Peyer's patch (tissue), 4 donors: Measurements from ENCODE around the gene FAM83G. TPM values are rescaled to one million over a fixed set of nuclear protein-coding genes. Genes with fewer than 3 reads are reported as not detected.
"Not testable (repeated sequence)": the region's sequence is repeated elsewhere in the genome, so short reads cannot be mapped to it uniquely, and the experiment has no call there.

ENCODE experiments used
- DNase-seq, 3 donors: peaks; one replicate each; pipeline ENCODE4 v3.0.0-alpha.2; 2017 to 2019
- H3K27ac ChIP-seq, 4 donors: fragments of 200-600 bp; sonication (generic); one replicate each; pipeline ENCODE4 v1.5.1; 2016 to 2019
- H3K27me3 ChIP-seq, 2 donors: fragments of 200-600 bp; sonication (generic); one replicate each; pipeline ENCODE4 v1.5.1; 2019
- H3K36me3 ChIP-seq, 3 donors: fragments of 200-600 bp; sonication (generic); one replicate each; pipeline ENCODE4 v1.5.1; 2016 to 2019
- H3K4me1 ChIP-seq, 4 donors: fragments of 200-600 bp; sonication (generic); one replicate each; pipeline ENCODE4 v1.5.1; 2016 to 2019
- H3K4me3 ChIP-seq, 4 donors: fragments of 200-600 bp; sonication (generic); 1 replicate in 3 of 4; 2 replicates in 1 of 4; pipeline ENCODE4 v1.5.1; 2016 to 2019; ENCODE audit warnings: mild to moderate bottlenecking in 1 of 4
- H3K9me3 ChIP-seq, 4 donors: fragments of 200-600 bp; sonication (generic); one replicate each; pipeline ENCODE4 v1.5.1; 2016 to 2019; ENCODE audit warnings: mild to moderate bottlenecking in 1 of 4
- POLR2A ChIP-seq, 2 donors: fragments of 450-650 bp; IDR thresholded peaks; one replicate each; pipeline ENCODE4 v1.5.1; 2017; ENCODE audit warnings: antibody characterized with exemption in 2 of 2, mild to moderate bottlenecking in 2 of 2, moderate library complexity in 2 of 2
- total RNA-seq, 4 donors: library from RNA; depleted of rRNA; stranded (reverse); fragments of >200 nt; gene quantifications; one replicate each; pipeline ENCODE4 v1.1.0, GENCODE V29; 2016
- TF ChIP-seq, protein P1 (sequence below), 6 experiments: fragments of 450-650 bp in 4 of 6; fragments of 200-600 bp in 2 of 6; sonication (generic) in 1 of 6; IDR thresholded peaks; one replicate each; pipeline ENCODE4 v1.5.1; 2017 to 2019; ENCODE audit warnings: antibody characterized with exemption in 6 of 6, mild to moderate bottlenecking in 3 of 6, moderate library complexity in 1 of 6

The FAM83G gene
- total RNA-seq, 4 donors from 2014 or later, result 9.9 to 48.4 (median 37.4) TPM

DNA sequence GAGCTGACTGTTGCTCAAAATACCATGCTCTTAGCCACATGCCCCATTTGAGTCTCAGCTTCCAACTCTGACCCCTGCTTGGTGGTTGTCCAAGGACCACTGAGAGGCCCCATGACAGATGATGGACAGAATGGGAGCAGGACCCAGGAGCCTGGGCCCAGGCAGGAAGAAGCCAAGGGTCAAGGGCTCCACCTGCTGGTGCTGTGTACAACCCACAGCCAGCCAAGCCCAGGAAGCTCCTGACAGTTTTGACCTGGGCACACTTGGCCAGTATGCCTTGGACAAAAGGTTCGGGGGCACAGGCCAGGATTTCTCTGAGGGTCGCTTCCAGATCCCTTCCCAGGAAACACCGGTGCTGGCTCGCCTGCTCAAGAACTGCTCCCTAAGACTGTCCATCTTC is 27.2 kb upstream of the FAM83G start:
- not testable (repeated sequence) for H3K27ac ChIP-seq, H3K9me3 ChIP-seq, H3K4me3 ChIP-seq, H3K36me3 ChIP-seq, H3K27me3 ChIP-seq, H3K4me1 ChIP-seq
- TF ChIP-seq, protein P1, sequence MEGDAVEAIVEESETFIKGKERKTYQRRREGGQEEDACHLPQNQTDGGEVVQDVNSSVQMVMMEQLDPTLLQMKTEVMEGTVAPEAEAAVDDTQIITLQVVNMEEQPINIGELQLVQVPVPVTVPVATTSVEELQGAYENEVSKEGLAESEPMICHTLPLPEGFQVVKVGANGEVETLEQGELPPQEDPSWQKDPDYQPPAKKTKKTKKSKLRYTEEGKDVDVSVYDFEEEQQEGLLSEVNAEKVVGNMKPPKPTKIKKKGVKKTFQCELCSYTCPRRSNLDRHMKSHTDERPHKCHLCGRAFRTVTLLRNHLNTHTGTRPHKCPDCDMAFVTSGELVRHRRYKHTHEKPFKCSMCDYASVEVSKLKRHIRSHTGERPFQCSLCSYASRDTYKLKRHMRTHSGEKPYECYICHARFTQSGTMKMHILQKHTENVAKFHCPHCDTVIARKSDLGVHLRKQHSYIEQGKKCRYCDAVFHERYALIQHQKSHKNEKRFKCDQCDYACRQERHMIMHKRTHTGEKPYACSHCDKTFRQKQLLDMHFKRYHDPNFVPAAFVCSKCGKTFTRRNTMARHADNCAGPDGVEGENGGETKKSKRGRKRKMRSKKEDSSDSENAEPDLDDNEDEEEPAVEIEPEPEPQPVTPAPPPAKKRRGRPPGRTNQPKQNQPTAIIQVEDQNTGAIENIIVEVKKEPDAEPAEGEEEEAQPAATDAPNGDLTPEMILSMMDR (IDR thresholded peaks at IDR 0.05), result peak in 1 of 6 experiments; percentile 32
- DNase-seq, result peak in 2 of 3 donors; percentile 52 to 84

DNA sequence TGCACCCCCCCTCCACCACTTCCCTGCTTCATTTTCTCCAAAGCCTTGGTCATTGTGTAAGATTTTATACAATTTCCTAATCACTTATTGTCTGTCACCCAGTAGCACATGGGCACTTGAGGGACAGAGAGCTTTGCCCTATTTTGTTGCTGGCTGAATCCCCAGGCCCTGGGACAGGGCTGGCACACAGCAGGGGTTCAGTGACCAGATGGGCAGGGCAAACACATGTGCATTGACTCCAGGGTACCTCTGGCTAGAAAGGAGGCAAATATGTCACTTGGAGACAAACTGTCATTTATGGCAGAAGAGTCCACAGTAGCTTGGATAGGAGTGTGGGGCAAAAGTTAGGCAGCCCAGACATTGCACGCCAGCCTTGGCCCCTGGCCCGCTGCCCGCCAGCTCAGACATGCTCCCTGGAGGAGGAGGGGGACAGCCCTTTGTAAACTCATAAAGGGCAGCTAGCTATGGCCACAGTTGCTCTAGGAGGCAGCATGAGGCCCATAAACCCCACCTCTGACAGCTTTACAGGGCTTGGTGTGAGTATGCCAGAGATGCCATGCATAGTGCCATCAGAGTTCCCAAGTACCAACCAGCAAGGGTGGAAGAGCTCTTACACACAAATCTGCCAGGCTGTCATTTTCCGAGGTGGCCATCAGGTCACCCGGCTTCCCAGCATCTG is 26.3 kb upstream of the FAM83G start:
- not testable (repeated sequence) for H3K4me3 ChIP-seq, DNase-seq, H3K27ac ChIP-seq, H3K36me3 ChIP-seq, H3K27me3 ChIP-seq, H3K9me3 ChIP-seq, H3K4me1 ChIP-seq

DNA sequence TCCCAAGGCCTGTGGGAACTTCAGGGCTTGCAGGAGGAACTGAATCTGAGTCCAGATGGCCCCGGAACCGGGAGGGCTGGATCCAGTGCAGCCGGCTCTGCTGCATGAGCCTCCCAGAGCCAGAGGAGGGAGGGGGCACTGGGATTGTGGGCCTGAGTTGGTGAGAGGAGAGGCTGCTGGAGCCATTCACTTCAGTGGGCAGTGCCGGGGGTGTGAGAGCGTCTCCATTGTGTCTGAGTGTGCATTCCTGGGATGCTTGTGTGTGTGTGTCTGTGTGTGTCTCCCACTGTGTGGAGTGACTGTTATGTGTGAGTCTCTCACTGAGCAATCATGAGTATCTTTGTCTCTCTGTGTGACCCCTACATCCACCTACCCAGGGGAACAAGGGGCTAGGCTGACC is 25.2 kb upstream of the FAM83G start:
- H3K36me3 ChIP-seq, H3K4me3 ChIP-seq, H3K9me3 ChIP-seq, DNase-seq, H3K27ac ChIP-seq, H3K4me1 ChIP-seq, H3K27me3 ChIP-seq: not testable (repeated sequence)

DNA sequence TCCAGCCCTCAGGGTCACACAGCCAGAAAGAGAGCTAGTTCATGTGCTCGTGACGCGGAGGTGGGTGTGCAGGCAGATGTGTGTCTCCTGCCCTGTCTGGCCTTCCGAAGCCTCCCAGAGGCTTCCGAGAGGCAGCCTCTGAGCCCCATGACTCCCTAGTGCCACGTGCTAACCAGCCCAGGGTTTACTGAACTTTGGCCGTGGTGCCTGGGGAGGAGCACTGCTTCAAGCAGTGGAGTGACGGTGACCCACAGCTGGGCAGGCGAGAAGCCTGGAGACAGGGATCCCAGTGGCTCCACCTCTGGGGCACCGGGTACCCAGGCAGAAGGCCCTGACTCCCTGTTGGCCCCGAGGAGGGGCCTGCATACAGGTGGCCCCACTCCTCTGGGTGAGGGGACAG is 24.1 kb upstream of the FAM83G start:
- H3K4me3 ChIP-seq, H3K27ac ChIP-seq, DNase-seq, H3K27me3 ChIP-seq, H3K36me3 ChIP-seq, H3K4me1 ChIP-seq, H3K9me3 ChIP-seq: not testable (repeated sequence)

DNA sequence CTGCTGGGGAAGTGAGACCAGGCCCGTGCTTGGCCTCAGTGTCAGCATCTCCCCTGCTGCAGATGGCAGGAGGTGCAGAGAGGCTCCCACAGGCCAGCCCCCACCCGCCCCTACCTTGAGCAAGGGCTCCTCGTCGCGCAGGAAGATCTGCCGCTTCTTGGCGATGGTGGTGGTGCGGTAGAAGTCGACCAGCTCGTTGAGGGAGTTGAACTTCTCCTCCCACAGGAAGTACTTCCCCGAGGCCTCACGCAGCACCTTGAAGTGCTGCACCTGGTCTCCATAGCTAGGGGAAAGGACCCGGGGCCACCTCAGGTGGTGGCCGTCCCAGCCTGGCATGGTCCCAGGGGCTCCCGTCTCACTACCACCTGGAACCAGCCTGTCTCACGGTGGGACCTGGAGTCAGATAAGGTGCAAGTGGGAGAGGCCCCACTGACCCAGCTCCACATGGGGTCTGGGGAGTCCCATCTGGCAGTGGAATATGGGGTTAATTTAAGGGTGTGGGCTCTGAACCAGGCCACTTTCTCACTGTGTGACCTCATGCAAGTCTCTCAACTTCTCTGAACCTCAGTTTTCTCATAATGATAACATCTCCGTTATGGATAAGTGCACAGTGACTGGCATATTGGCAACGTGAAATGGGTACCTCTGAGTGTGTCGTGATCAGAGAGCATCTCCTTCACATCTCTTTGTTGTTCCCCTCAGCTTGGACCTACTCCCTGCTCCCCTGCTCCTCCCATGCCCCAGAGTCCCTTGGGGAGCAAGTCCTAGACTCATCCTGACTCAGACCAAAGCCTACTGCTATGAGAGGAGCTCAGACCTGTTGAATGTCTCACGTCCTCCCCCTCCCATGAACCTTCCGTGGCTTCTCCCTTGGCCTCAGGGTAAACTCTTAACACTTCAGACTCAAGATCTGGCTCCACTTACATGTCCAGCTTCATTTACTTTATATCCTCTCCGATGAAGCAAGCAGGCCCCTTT is 19.8 kb upstream of the FAM83G start:
- no peaks in the 10 kb centered on the region for H3K36me3 ChIP-seq
- no peak overlapping the region for H3K4me3 ChIP-seq
- no peaks in the 10 kb centered on the region for H3K27me3 ChIP-seq
- no peaks in the 10 kb centered on the region for H3K4me1 ChIP-seq
- H3K27ac ChIP-seq, result no peak overlapping the region
- H3K9me3 ChIP-seq, result no peaks in the 10 kb centered on the region
- DNase-seq, result no peak
- TF ChIP-seq POLR2A (IDR thresholded peaks at IDR 0.05), result no peak
- TF ChIP-seq, protein P1 (IDR thresholded peaks at IDR 0.05), result no peak

DNA sequence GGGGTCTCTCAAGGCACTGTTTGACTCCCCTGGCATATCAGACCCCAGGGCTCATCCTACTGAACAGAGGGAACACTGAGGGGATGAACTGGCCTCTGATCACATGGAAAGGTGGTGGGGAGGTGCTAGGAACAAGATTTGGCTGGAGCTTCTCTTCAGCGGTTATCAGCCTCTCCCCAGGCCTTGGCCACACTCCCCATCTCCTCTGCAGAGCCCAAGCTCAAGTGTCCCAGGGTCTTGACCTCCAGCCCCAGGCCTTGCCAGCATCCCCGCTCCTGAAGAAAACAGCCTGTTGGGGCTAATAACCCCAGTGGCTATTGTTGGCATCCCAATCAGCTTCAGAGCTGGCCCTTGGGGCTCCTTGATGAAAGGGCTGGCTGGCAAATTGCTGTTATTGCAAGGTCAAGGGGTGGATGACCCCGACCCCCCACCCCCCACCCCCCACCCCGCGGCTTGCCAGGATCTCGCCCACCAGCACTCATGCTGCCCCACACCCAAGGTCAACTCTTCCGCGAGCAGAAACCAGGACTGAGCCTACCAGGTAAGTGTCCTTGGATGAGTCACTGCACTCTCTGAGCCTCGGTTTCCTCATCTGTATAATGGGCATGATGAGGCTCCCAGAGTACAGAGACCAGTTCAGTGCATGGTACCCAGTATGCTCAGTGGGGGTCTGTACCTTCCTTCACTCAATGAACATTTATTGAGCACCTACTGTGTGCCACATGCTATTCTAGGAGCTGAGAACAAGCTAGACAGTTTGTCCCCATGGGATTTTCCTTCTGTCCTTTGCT is 18.8 kb upstream of the FAM83G start:
- Histone ChIP-seq H3K4me3 (no peak overlapping the region), H3K36me3 (no peaks in the 10 kb centered on the region), H3K27me3 (no peaks in the 10 kb centered on the region), H3K4me1 (no peaks in the 10 kb centered on the region), H3K9me3 (no peaks in the 10 kb centered on the region), H3K27ac (no peak overlapping the region)
- no peak for DNase-seq
- no peak for TF ChIP-seq POLR2A (IDR thresholded peaks at IDR 0.05)
- TF ChIP-seq, protein P1 (IDR thresholded peaks at IDR 0.05), result no peak

DNA sequence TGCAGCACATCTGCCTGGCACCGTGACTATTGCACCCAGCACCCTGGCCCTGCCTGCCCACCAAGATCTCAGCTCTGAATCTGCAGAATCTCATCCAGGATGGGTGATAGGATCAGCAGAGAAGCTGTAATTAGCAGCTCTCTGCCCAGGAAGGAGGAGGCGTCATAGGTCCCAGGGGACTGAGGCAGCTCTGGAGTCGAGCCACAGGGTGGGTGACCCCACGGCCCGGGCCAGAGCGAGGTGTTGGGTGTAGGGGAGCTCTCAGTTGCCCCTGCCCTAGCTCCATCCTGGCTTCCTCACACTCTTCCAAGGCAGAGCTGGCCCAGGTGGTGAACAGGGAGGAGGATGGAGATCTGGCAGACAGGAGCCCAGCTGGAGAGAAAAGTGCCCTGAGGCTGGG is 18.2 kb upstream of the FAM83G start:
- H3K27me3 ChIP-seq, result no peaks in the 10 kb centered on the region
- no peak overlapping the region for H3K4me3 ChIP-seq
- H3K4me1 ChIP-seq, result no peaks in the 10 kb centered on the region
- no peak for DNase-seq
- no peak for TF ChIP-seq POLR2A (IDR thresholded peaks at IDR 0.05)
- TF ChIP-seq, protein P1 (IDR thresholded peaks at IDR 0.05), result no peak
- no peaks in the 10 kb centered on the region for H3K36me3 ChIP-seq
- H3K9me3 ChIP-seq, result no peaks in the 10 kb centered on the region
- no peak overlapping the region for H3K27ac ChIP-seq
